Lower lobe of right lung (tissue), 2 donors: ENCODE data around the gene SAMD14. TPM values are rescaled to one million over a fixed set of nuclear protein-coding genes. Genes with fewer than 3 reads are reported as not detected.

Experiments
- ATAC-seq, 2 donors: fragments of 200-7000 bp; cut with Tn5 transposase; one replicate each; pipeline ENCODE4 v1.9.1; 2020 to 2022; ENCODE audit warnings: mild to moderate bottlenecking in 2 of 2, moderate library complexity in 2 of 2
- DNase-seq: peaks from one replicate; pipeline ENCODE4 v3.0.0-alpha.2; 2020
- H3K27ac ChIP-seq: fragments of 200-600 bp; one replicate; pipeline ENCODE4 v1.8.0; 2022
- H3K27me3 ChIP-seq: fragments of 200-600 bp; one replicate; pipeline ENCODE4 v1.8.0; 2022; ENCODE audit warnings: low read depth
- H3K36me3 ChIP-seq: fragments of 200-600 bp; one replicate; pipeline ENCODE4 v1.8.0; 2022; ENCODE audit warnings: mild to moderate bottlenecking
- H3K4me1 ChIP-seq: fragments of 200-600 bp; one replicate; pipeline ENCODE4 v1.8.0; 2022
- H3K4me3 ChIP-seq: fragments of 200-600 bp; one replicate; pipeline ENCODE4 v1.8.0; 2022; ENCODE audit warnings: mild to moderate bottlenecking
- H3K9me3 ChIP-seq: fragments of 200-600 bp; one replicate; pipeline ENCODE4 v1.8.0; 2022
- CTCF ChIP-seq: fragments of 200-600 bp; IDR thresholded peaks from one replicate; pipeline ENCODE4 v1.8.0; 2022; ENCODE audit warnings: antibody characterized with exemption, mild to moderate bottlenecking
- intact Hi-C: fragments of 100-400 bp; cut with DNase I; formaldehyde crosslinking; loops from one replicate; pipeline ENCODE4 v1.11.0; 2022
- total RNA-seq: library from RNA; stranded (reverse); fragmentation: NEBNext Ultra II Directional; extraction: Animal tissue kit (Norgen Biotek cat#: 25700); gene quantifications from one replicate; pipeline ENCODE4 v1.2.1, GENCODE V29; 2021
- donor health status: DM: no; HTN: yes; CAD: no; lungs with severe emphysema.

SAMD14 gene
- total RNA-seq, 1 donor from 2014 or later: 9.2 TPM

- intact Hi-C loops: no loop called here
- Histone ChIP-seq H3K9me3 (no peaks in the 10 kb centered on the region), H3K36me3 (peaks cover 93% of the 10 kb centered on the region), H3K4me3 (no peak overlapping the region), H3K4me1 (peaks cover 51% of the 10 kb centered on the region), H3K27me3 (no peaks in the 10 kb centered on the region), H3K27ac (peak overlapping the region; percentile 49)
- TF ChIP-seq CTCF: no peak
- ATAC-seq: no peak
- DNase-seq: no peak
Observed at GRCh38 chr17:50141026-50141744, 11.2 kb upstream of the SAMD14 start.

GRCh38 chr17:50139950-50140885 is 10.3 kb upstream of the SAMD14 start:
- Histone ChIP-seq H3K9me3 (no peaks in the 10 kb centered on the region), H3K4me1 (peaks cover 41% of the 10 kb centered on the region), H3K4me3 (peak overlapping the region; percentile 2), H3K27ac (peak overlapping the region; percentile 49), H3K36me3 (peaks cover 97% of the 10 kb centered on the region), H3K27me3 (no peaks in the 10 kb centered on the region)
- intact Hi-C loops: no loop called here
- DNase-seq (peak; percentile 87), ATAC-seq (peak; percentile 89 to 90)
- peak; percentile 93 for TF ChIP-seq CTCF

GRCh38 chr17:50139185-50139783 is 9.3 kb upstream of the SAMD14 start:
- H3K4me1 ChIP-seq: peaks cover 34% of the 10 kb centered on the region
- H3K4me3 ChIP-seq: no peak overlapping the region
- no peaks in the 10 kb centered on the region for H3K27me3 ChIP-seq
- peaks cover 97% of the 10 kb centered on the region for H3K36me3 ChIP-seq
- ATAC-seq (no peak), DNase-seq (no peak)
- peak overlapping the region; percentile 9 for H3K27ac ChIP-seq
- intact Hi-C loops: no loop called here
- H3K9me3 ChIP-seq: no peaks in the 10 kb centered on the region
- TF ChIP-seq CTCF: no peak

- H3K36me3 ChIP-seq: peaks cover 76% of the 10 kb centered on the region
- H3K4me1 ChIP-seq: peaks cover 40% of the 10 kb centered on the region
- H3K9me3 ChIP-seq: no peaks in the 10 kb centered on the region
- DNase-seq (no peak), ATAC-seq (no peak)
- H3K4me3 ChIP-seq: no peak overlapping the region
- no peaks in the 10 kb centered on the region for H3K27me3 ChIP-seq
- no peak overlapping the region for H3K27ac ChIP-seq
- TF ChIP-seq CTCF: no peak
- intact Hi-C loops: no loop called here
Observed at GRCh38 chr17:50137042-50137441, 7.1 kb upstream of the SAMD14 start.

GRCh38 chr17:50136096-50136687 is 6.2 kb upstream of the SAMD14 start:
- peaks cover 31% of the 10 kb centered on the region for H3K4me1 ChIP-seq
- H3K9me3 ChIP-seq: no peaks in the 10 kb centered on the region
- TF ChIP-seq CTCF: no peak
- intact Hi-C loops: no loop called here
- no peak for DNase-seq
- peaks cover 68% of the 10 kb centered on the region for H3K36me3 ChIP-seq
- ATAC-seq: no peak
- no peak overlapping the region for H3K4me3 ChIP-seq
- no peak overlapping the region for H3K27ac ChIP-seq
- no peaks in the 10 kb centered on the region for H3K27me3 ChIP-seq
